OCI-M1 (cell line): ENCODE results near the gene PHKA2.
A peak's percentile ranks its signal among the peaks of the same experiment; 100 is the strongest.

Experiments
- DNase-seq: peaks from one replicate; lab custom pipeline; 2025; lab: John Stamatoyannopoulos, UW

The PHKA2 gene

DNA sequence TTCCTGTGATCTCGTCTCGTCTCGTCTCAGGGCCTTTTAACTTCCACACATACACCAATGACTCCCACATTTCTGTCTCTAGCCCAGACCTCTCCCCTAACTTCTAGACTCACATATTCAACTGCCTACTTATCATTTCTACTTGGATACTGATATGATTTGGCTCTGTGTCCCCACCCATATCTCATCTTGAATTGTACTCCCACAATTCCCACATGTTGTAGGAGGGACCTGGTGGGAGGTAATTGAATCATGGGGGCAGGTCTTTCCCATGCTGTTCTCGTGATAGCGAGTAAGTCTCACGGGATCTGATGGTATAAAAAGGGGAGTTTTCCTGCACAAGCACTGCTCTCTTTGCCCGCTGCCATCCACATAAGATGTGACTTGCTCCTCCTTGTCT is 8.9 kb downstream of the PHKA2 start:
- DNase-seq = no peak

DNA sequence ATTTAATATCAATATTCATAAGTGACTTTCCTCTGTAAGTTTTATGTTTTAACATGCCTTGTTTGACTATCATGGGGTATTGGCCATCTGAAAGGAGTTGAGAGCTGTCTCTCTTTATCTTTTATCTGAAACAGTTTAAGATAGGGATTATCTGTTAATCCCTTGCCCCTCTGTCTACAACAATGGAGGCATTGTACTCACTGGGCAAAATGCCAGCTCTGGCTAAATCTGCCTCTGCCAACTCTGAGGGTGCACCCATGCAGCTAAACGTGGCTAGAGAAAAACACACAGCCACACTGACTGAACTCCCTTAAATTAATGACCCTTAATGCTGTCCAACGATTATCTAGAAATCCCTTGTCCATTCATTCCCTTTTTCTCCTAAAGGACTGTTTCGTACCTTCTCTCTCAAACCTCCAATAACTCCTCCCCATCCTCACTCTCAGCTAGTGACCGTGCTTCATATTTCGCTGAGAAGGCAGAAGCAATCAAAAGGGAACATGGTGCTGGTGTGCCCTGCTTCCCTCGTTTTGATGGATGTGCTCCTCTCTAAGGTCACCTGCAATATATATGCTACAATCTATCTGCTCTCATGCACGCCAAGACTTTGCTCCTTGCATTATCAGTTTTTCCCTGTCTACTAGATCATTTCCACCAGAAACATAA is 10.3 kb downstream of the PHKA2 start:
- no peak for DNase-seq

DNA sequence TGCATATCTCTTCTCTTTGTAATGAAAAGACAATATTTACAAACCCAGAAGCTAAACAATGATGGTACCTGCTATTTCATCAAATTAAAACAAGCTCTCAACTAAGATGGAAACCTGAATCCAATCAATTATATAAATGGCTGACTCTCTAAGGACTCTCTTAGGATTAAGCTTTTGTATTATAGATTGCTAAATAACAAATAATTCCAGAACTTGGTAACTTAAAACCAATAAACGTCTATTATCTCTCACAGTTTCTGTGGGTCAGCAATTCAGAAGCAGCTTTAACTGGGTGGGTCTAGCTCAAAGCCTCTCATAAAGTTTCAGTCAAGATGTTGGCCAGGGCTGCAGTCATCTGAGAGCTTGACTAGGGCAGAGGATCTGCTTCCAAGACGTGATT is 12.4 kb downstream of the PHKA2 start:
- DNase-seq = no peak

DNA sequence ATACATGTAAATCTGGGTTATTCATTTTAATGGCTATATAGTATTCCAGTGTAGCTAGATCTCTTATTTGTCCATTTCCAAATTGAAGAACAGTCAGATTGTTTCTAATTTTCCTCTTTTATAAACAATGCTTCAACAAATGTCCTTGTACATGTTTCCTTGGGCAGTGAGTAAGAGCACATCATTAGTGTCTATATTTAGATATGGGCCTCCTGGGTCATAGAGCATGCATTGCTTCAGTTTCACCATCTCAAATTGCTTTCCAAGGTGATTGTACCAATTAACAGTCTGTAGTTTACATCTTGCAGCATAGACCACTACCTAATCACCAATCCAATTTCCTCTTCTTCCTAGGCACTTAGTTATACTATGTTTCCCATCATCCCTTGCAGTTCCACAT is 13.4 kb downstream of the PHKA2 start:
- no peak for DNase-seq

DNA sequence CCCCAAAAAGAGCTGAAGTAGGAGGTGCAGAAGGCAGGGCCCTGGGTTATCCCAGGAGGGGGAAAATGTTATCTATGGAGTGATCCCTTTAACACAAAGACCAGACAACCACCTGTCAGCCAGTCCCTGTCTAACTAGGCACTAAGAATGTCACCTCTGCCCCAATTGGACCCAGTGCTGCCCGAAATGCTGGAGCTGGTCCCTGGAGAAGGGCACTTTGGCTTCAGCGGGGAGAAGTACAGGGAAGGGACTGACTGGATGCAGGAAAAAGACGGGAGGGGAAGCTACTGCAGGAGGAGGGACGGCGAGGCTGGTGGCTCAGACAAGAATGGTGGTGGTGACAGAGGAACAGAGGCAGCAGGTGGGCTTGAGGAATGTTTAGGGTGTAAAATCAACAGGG is 17.3 kb downstream of the PHKA2 start:
- DNase-seq = no peak

DNA sequence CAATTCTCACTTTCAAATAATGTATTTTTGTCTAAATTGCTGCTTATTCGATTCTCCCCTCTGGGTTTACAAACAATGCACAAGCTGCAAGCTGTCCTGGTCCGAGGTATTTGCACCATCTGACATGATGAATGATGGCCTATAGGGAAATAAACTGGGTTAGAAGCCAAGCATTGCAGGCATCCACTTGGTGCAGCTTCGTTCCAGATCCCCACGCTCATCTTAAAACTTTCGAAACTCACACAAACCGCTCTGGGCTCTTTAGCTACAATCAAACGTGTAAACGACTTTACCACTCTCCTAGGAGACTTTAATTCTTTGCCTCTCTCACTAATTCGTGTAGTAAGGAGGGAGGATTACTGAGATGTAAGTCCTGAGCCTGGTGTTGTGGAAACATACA is 19.0 kb downstream of the PHKA2 start:
- DNase-seq = no peak

DNA sequence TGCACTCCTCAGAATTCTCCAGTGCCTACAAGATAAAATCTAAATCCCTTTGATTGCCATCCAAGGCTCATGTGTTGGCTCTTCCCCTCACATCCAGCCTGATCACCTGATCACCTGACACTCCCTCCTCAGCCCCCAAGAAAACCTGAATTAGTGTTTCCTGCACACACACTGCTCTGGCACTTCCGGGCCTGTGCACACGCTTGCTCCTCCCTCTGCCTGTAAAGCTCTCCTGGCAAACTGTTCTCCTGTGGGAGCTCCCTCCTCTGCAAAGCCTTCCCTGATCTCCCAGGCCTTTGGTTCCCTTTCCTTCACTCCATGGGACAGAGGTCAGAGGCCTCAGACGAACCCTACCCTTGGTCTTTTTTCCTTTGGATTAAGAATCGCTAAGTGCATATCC is 19.9 kb downstream of the PHKA2 start:
- DNase-seq = no peak

DNA sequence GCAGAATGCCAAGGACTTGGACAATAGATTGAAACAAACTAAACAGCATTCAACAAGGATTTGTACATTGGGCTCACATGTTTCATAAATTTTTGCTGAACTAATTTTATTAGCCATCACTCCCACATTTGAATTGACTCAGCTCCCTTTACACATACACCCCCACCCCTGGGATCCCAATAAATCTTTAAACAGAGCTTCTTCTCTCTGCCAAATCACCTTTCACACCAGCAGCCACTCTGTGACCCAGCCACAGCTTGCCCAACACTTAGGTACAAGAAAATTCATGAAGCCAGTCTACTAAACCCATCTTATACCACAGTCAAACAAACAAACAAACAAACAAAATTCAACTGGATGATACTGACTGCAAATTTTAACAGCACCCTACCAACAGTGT is 21.6 kb downstream of the PHKA2 start:
- DNase-seq = no peak

DNA sequence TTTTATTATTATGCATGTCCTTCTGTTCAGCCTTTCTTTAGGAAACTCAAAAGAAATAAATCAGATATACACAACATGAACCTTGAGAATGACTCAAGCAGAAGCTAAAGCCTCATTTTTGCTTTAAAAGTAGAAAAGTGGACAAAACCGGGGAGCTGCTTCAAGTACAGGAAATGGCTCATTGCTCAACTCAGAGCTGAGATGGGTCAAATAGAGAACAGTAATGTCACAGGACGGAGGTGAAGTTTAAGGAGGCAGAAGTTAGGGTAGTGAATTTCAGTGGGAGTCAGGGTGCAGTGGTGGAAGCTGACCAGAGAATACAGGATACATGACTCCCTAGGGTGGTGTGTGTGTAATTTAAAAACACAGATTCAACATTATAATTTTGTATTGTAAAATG is 22.2 kb downstream of the PHKA2 start:
- DNase-seq = no peak

DNA sequence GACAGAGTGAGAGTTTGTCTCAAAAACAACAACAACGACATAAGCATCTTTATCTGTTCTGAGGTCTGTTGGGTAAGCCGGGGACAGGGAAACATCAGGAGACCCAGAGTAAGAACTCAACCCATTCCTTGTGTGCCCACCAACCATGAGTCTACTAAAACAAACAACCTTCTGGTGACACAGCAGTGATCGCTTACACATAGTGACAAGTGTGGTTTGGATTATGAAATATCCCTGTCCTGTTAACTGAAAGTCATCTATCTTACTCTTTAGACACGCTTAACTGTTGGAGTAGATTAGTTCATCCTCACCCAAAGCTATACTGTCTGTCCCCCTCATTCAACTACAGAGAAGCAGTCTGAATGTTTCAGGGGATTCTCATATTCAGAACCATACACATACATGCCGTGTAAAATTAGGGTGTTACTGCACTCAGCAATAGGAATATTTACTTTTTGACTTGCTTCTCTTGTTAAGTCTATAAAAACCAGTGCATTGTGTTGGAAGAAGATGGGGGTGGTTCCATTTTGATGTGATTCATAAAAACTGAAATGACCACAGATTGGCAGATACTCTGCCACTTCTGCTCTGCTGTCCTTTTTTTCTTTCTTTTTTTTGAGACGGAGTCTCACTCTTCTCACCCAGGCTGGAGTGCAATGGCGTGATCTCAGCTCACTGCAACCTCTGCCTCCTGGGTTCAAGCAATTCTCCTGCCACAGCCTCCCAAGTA is 27.4 kb downstream of the PHKA2 start:
- DNase-seq = peak; percentile 41

DNA sequence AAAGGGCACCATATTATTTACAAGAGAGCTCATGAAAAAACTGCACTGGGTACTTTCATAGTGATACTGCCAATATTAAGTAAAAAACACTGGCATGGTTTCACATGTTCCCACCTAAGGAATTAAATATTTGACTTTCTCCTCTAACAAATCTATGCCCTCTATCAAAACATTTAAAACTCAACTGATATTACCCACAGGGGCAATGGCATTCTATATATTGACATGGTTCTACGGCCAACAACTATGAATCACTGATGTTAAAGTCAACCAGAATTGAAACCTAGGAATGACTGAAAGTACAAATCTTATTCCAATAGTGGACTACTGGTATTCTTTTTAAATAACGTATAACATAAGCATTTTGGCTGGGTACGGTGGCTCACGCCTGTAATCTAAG is 28.2 kb downstream of the PHKA2 start:
- DNase-seq = no peak

DNA sequence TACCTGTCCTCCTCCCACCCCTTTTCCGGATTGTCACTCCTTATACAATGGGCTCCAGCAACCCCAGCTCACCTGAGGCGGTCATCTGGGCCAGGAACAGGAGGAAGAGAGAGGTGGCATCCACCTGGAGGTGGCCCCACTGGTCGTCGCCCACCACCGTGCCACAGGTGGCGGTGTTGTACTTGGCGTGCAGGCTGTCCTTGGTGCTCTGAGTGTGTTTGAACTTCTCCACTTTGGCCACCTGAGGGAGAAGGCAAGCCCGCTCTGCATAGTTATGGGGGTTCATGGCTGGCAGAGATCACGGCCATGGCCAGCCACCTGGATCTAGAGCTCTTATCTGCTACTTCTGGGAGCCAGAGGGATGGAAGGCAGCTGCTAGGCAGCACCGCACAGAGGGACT is 32.9 kb downstream of the PHKA2 start:
- no peak for DNase-seq

DNA sequence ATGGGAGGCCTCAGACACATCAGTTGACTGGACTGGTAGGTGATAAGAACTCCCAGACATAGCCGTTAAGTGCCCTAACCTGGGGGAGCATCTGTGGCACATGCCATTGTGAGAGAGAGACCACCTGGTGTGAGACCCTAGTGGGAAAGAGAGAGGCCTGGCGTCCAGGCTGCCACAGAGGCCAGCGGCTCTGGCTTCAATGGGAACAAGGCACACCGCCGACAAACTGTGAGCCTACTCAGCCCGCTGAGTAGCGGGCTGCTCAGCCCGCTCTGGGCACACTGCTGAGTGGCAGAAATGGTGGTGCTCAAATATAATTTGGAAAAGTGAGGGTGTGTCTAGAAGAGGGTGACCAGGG is 34.0 kb downstream of the PHKA2 start:
- no peak for DNase-seq

DNA sequence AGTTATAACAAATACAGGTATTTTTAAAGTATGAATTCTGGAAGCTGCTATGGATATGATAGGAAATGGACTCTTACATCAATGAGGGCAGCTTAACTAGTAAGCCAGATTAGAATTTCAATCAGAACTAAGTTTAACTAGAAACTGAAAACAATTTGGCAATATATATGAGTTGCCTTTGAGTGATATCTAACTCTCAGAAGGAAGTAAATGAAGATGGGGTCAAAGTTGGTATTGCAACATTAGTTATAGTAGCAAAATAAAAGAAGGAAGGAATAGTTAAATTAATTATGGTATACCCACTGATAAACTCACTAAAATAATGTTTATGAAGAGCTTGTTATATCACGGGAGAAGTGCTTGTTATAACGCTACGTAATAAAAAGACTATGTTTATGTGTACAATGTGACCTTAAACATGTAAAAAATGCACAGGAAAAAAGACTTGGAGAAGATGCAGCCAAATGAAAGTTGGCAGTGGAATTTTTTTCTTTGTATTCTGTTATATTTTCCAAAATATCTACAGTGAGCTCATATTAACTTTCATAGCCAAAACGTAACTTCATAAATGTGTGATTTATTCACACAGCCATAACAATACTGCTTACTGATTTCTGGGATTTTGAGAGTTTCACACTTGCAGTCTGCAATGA is 34.5 kb downstream of the PHKA2 start:
- DNase-seq = no peak

DNA sequence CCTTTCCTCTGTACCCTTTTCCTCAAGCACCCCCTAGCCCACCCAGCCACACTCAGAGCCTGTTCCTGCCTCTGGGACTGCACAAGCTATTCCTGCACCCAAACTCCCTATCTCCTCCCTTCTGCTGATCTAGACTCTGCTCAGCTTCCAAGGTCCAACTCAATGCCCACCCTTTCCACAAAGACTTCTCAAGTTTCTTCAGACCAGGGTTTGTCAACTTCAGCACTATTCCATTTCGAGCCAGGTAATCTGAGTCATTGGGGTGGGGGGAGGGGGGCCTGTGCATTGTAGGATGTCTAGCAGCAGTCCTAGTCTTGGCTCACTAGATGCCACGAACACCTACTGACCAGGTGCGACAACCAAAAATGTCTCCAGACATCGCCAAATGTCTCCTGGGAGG is 37.3 kb downstream of the PHKA2 start:
- no peak for DNase-seq

DNA sequence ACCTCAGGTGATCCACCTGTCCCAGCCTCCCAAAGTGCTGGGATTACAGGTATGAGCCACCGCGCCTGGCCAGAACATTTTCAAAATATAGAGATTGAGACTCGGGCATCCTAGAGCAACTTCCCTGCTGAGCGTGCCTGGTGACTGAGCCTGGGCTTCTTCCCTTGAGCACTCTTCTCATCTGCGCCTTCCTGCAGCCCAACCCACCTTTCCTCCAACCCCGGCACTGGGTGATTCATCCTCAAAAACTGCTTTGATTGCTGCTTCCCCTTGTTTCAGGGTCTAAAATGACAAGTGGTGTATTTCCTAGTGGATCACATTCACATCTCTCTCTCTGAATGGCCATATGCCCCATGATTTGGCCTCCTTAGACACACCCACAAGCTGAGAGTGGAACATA is 37.8 kb downstream of the PHKA2 start:
- DNase-seq = no peak

DNA sequence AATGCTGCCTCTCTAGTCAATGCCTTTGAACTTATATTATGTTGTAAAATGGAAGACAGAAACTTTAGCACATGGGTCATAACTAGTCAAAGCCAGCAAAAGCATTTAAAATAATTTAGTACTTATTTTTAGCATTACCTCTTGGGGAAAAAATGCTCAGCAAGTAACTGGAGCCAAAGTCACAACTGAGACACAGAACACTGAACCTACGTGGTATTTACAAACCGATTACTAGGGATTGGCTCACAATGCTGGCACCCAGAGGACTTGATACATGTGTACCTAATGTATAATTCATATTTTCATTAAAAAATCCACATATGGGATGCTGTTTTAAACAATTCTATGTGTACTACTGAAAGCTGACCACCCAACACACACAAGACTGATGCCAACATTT is 38.4 kb downstream of the PHKA2 start:
- no peak for DNase-seq

DNA sequence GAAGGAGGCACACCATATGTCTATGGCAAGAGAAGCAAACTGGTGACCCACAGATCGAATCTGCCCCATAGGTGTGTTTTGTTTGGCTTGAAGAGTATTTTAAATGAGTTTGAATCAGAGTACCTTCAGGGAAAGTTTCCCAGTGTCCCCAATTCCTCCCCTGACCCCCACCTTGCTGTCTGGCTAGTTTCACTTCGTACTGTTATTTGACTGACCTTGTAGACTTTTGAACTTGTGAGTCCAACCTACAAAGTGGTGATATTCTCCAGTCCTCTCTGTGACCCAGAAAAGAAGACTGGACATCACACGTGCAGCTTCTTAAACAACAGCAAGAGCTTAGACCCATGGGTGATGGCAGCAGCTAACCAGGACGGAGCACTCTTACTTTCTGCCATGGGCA is 39.4 kb downstream of the PHKA2 start:
- no peak for DNase-seq

DNA sequence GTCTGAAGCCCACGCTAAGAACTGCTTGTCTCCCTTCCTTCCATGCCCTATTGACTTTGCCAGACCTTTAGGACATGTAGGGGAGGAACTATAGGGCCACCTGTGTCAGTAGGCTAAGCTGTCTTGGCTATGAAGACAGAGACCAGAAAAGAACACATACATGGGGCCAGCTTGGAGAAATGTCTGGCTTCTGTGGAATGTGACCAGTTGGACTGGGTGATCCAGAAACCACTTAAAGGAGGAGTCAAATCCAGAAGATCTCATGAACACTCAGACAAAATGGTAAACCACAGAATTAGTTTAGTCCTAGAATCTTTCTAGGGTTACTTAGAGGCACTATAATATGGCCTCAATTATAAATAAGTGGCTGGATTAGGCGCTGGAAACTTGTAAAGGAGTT is 42.0 kb downstream of the PHKA2 start:
- DNase-seq = no peak

DNA sequence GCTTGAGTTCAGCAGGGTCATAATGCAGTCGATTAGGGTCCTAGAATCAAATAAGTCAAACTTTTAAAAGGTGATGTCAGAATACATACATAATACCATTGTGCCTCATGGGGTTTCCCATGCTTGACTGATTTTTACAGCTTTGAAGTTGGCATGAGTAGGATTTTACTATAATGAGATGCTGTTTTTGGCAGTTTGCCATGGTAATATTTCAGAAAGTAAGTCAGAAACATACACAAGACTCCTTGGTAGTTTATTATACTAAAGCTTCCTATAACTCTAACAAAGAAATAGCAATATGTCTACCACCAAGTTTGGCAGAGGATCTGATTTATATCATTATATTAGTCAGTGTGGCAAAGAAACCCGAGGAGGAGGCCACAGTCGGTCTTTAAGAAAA is 45.2 kb downstream of the PHKA2 start:
- DNase-seq = no peak

DNA sequence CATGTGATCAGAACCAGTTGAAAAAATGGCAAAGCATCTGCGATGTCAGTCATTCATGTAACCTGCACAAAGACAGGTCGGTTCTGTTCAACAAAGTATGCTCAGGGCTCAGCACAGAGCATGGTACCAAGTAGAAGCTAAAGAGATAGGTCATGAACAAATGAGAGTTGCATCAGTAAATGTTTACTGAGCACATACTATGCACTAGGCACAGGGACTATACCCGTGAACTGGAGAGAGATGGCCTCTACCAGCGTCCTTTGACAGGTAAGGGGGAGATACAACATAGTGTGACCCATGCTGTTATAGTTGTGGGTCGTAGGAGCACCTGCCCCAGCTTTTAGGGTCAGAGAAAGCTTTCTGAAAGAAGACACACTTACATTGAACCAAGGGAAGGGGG is 46.7 kb downstream of the PHKA2 start:
- DNase-seq = no peak

DNA sequence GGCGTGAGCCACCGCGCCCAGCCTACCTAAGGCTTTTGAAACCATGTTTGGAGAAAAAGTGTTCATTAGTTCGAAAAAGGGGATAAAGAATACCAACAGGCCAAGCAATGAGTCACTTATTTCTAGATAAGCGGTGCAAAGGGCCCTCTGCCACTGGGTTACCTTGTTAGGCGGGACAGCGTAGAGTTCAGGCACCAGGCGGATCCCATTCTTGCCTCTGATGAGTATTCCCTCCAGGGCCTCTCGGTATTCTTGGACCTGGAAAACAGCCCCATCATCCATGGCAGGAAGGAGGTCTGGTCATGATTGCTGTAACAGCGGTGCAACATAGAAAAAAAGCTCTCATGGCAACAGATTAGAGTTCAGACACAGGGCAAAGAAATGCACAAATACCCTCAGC is 48.0 kb downstream of the PHKA2 start:
- no peak for DNase-seq

DNA sequence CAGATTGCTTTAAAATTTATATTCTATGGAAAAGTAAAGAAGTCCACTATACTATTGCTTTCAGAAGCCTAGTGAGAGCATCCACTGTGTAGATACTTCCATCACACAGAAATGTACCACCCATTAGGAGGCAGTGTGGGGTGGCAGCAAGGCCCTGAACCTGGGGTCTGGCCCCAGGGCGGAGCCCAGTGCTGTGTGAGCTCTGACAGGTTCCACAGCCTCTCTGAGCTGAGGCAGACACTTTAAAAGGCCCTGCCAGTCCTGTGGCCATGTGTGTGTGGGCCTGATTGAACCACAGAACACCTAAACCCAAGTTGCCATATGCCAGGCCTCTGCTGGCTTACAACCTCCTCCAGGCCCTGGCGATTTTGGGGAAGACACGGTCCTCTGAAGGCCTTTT is 49.2 kb downstream of the PHKA2 start:
- no peak for DNase-seq

DNA sequence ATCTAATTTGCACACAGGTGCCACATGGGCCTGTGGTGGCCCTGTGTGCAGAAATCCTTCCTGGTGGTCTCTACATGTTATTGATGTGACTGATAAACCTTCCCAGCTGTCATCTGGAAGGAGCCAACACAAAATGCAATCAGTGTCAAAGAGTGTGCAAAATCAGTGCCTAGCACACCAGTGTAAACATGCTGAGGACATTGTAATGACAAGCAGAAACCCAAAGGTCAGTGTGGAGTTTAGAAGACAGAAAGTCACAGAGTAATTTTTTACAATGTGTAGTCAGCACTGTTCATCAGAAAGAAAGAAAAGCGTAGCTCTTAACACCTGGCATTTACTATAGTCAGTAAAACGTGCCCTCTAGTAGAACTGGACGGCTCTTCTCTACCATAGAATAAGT is 50.3 kb downstream of the PHKA2 start:
- DNase-seq = no peak
